ENCODE measurements around the gene TENM3. TPM values are rescaled to one million over a fixed set of nuclear protein-coding genes. Genes with fewer than 3 reads are reported as not detected.

Gene TENM3
- total and polyA plus RNA-seq, 12 donors: 0.20 to 6.6 (median 3.5) TPM

- H3K4me3 ChIP-seq: no peak overlapping the region
- H3K4me1 ChIP-seq: peaks cover 0 to 16% (median 5%) of the 10 kb centered on the region in 9 donors
- intact Hi-C loops (cut with DNase I): loop anchor here (2.0 to 10.0 kb wide), 5 partner anchors 329 to 1663 kb away; no protein-coding TSS in a partner anchor
- DNase-seq (no peak), ATAC-seq (no peak)
- no peaks in the 10 kb centered on the region for H3K36me3 ChIP-seq
- WGBS, 2 donors: 93 to 97% methylated on average over 45 of the region's 45 CpGs
- no peak for TF ChIP-seq CTCF (IDR thresholded peaks at IDR 0.05)
- H3K9me3 ChIP-seq: peaks cover 0 to 22% (median 0%) of the 10 kb centered on the region in 11 donors
- H3K27ac ChIP-seq: no peak overlapping the region
- H3K27me3 ChIP-seq: peaks cover 0 to 10% (median 0%) of the 10 kb centered on the region in 7 donors
Measured at GRCh38 chr4:182807767-182808548, 564.8 kb downstream of the TENM3 start.

- Histone ChIP-seq H3K27me3 (peaks cover 0 to 10% (median 0%) of the 10 kb centered on the region in 7 donors), H3K9me3 (peaks cover 0 to 22% (median 0%) of the 10 kb centered on the region in 11 donors), H3K4me1 (peaks cover 0 to 16% (median 5%) of the 10 kb centered on the region in 9 donors), H3K4me3 (no peak overlapping the region), H3K27ac (no peak overlapping the region), H3K36me3 (no peaks in the 10 kb centered on the region)
- ATAC-seq: no peak
- intact Hi-C loops (cut with DNase I): loop anchor here (5.0 to 10.0 kb wide), 3 partner anchors 332 to 1664 kb away; no protein-coding TSS in a partner anchor
- WGBS, 2 donors: 83 to 87% methylated on average over 25 of the region's 25 CpGs
- no peak for TF ChIP-seq CTCF (IDR thresholded peaks at IDR 0.05)
- DNase-seq: no peak
Measured at GRCh38 chr4:182808673-182809416, 565.6 kb downstream of the TENM3 start.

GRCh38 chr4:182809417-182810102 lies 566.4 kb downstream of the TENM3 start:
- peaks cover 0 to 10% (median 0%) of the 10 kb centered on the region in 7 donors for H3K27me3 ChIP-seq
- peaks cover 0 to 22% (median 0%) of the 10 kb centered on the region in 11 donors for H3K9me3 ChIP-seq
- WGBS, 2 donors: 77 to 90% methylated on average over 5 of the region's 5 CpGs
- H3K4me1 ChIP-seq: peaks cover 0 to 16% (median 5%) of the 10 kb centered on the region in 9 donors
- no peak for ATAC-seq
- intact Hi-C loops (cut with DNase I): loop anchor here (5.0 to 10.0 kb wide), 3 partner anchors 332 to 1665 kb away; no protein-coding TSS in a partner anchor
- no peak overlapping the region for H3K27ac ChIP-seq
- H3K36me3 ChIP-seq: no peaks in the 10 kb centered on the region
- DNase-seq: no peak
- TF ChIP-seq CTCF (IDR thresholded peaks at IDR 0.05): no peak
- H3K4me3 ChIP-seq: no peak overlapping the region
